BLaER1 (cell line): ENCODE data around the gene SETD2.

Experiments
- H3K27ac ChIP-seq: shearing (Covaris generic); formaldehyde crosslinking; 2 replicates; pipeline ENCODE4 v1.8.1; 2022
- H3K27me3 ChIP-seq: shearing (Covaris generic); formaldehyde crosslinking; 2 replicates; pipeline ENCODE4 v1.8.1; 2022
- H3K36me3 ChIP-seq: shearing (Covaris generic); formaldehyde crosslinking; 2 replicates; pipeline ENCODE4 v1.8.1; 2022
- H3K4me1 ChIP-seq: shearing (Covaris generic); formaldehyde crosslinking; 2 replicates; pipeline ENCODE4 v1.8.1; 2022
- H3K4me2 ChIP-seq: shearing (Covaris generic); formaldehyde crosslinking; 2 replicates; pipeline ENCODE4 v1.8.1; 2022
- H3K4me3 ChIP-seq: shearing (Covaris generic); formaldehyde crosslinking; 2 replicates; pipeline ENCODE4 v1.8.1; 2022
- H3K9ac ChIP-seq: shearing (Covaris generic); formaldehyde crosslinking; 2 replicates; pipeline ENCODE4 v1.8.1; 2022
- H3K9me3 ChIP-seq: shearing (Covaris generic); formaldehyde crosslinking; 2 replicates; pipeline ENCODE4 v1.8.1; 2022
- H4K20me1 ChIP-seq: shearing (Covaris generic); formaldehyde crosslinking; 2 replicates; pipeline ENCODE4 v1.8.1; 2022
- Cebpa-rat ChIP-seq: shearing (Covaris generic); IDR thresholded peaks from 2 replicates; pipeline ENCODE4 v1.8.1; 2022

The SETD2 gene

GRCh38 chr3:47103619-47104018 is 60.3 kb downstream of the SETD2 start:
- no peaks in the 10 kb centered on the region for H3K4me1 ChIP-seq
- H3K4me2 ChIP-seq: no peak overlapping the region
- H3K27me3 ChIP-seq: no peaks in the 10 kb centered on the region
- no peaks in the 10 kb centered on the region for H3K9me3 ChIP-seq
- TF ChIP-seq Cebpa-rat: no peak
- no peak overlapping the region for H3K27ac ChIP-seq
- H3K9ac ChIP-seq: no peak overlapping the region
- H3K4me3 ChIP-seq: no peak overlapping the region
- H4K20me1 ChIP-seq: peaks cover 26% of the 10 kb centered on the region
- H3K36me3 ChIP-seq: peaks cover 82% of the 10 kb centered on the region

GRCh38 chr3:47102081-47102600 is 61.8 kb downstream of the SETD2 start:
- no peak overlapping the region for H3K4me2 ChIP-seq

GRCh38 chr3:47098910-47099309 is 65.0 kb downstream of the SETD2 start:
- Histone ChIP-seq H3K4me1 (no peaks in the 10 kb centered on the region), H3K27me3 (no peaks in the 10 kb centered on the region), H3K36me3 (peaks cover 93% of the 10 kb centered on the region), H3K4me2 (no peak overlapping the region), H3K27ac (no peak overlapping the region), H3K9ac (no peak overlapping the region), H3K4me3 (no peak overlapping the region), H3K9me3 (no peaks in the 10 kb centered on the region), H4K20me1 (peaks cover 40% of the 10 kb centered on the region)
- TF ChIP-seq Cebpa-rat: no peak

More at GRCh38 chr3:47102081-47102600, 61.8 kb downstream of the SETD2 start:
- TF ChIP-seq Cebpa-rat: no peak
- Histone ChIP-seq H3K9ac (no peak overlapping the region), H3K27ac (no peak overlapping the region), H4K20me1 (peaks cover 19% of the 10 kb centered on the region; the same call in 1 of the 2 replicates), H3K27me3 (no peaks in the 10 kb centered on the region), H3K9me3 (no peaks in the 10 kb centered on the region), H3K4me3 (no peak overlapping the region), H3K4me1 (no peaks in the 10 kb centered on the region), H3K36me3 (peaks cover 85% of the 10 kb centered on the region)

- Histone ChIP-seq H3K27me3 (no peaks in the 10 kb centered on the region), H3K4me1 (no peaks in the 10 kb centered on the region), H4K20me1 (peaks cover 44% of the 10 kb centered on the region), H3K4me3 (no peak overlapping the region), H3K36me3 (peaks cover 92% of the 10 kb centered on the region), H3K27ac (no peak overlapping the region), H3K9ac (no peak overlapping the region), H3K9me3 (no peaks in the 10 kb centered on the region), H3K4me2 (no peak overlapping the region)
- no peak for TF ChIP-seq Cebpa-rat
Observed at GRCh38 chr3:47097864-47098263, 66.0 kb downstream of the SETD2 start.

- Histone ChIP-seq H3K27ac (no peak overlapping the region), H3K36me3 (peaks cover 89% of the 10 kb centered on the region), H3K4me3 (no peak overlapping the region), H3K27me3 (no peaks in the 10 kb centered on the region), H3K4me2 (no peak overlapping the region), H3K9me3 (no peaks in the 10 kb centered on the region), H3K9ac (no peak overlapping the region), H4K20me1 (peaks cover 40% of the 10 kb centered on the region), H3K4me1 (no peaks in the 10 kb centered on the region)
- no peak for TF ChIP-seq Cebpa-rat
Observed at GRCh38 chr3:47096959-47097358, 67.0 kb downstream of the SETD2 start.

- Histone ChIP-seq H3K9me3 (no peaks in the 10 kb centered on the region), H3K4me1 (no peaks in the 10 kb centered on the region), H3K9ac (no peak overlapping the region), H3K36me3 (peaks cover 92% of the 10 kb centered on the region), H3K27ac (no peak overlapping the region), H3K27me3 (no peaks in the 10 kb centered on the region), H4K20me1 (peaks cover 60% of the 10 kb centered on the region), H3K4me3 (no peak overlapping the region), H3K4me2 (no peak overlapping the region)
- TF ChIP-seq Cebpa-rat: no peak
Observed at GRCh38 chr3:47092090-47092489, 71.8 kb downstream of the SETD2 start.

GRCh38 chr3:47089630-47090029 is 74.3 kb downstream of the SETD2 start:
- Histone ChIP-seq H3K27me3 (no peaks in the 10 kb centered on the region), H3K36me3 (peaks cover 93% of the 10 kb centered on the region)

GRCh38 chr3:47086071-47086470 is 77.8 kb downstream of the SETD2 start:
- Histone ChIP-seq H3K9ac (no peak overlapping the region), H3K4me1 (no peaks in the 10 kb centered on the region), H3K4me3 (no peak overlapping the region), H3K9me3 (no peaks in the 10 kb centered on the region), H3K4me2 (no peak overlapping the region), H3K27ac (no peak overlapping the region), H3K36me3 (peaks cover 97% of the 10 kb centered on the region), H3K27me3 (no peaks in the 10 kb centered on the region), H4K20me1 (peaks cover 55% of the 10 kb centered on the region)
- TF ChIP-seq Cebpa-rat: no peak

More at GRCh38 chr3:47089630-47090029, 74.3 kb downstream of the SETD2 start:
- Histone ChIP-seq H3K9ac (no peak overlapping the region), H3K9me3 (no peaks in the 10 kb centered on the region), H3K4me2 (no peak overlapping the region), H3K4me1 (no peaks in the 10 kb centered on the region), H4K20me1 (peaks cover 51% of the 10 kb centered on the region), H3K4me3 (no peak overlapping the region), H3K27ac (no peak overlapping the region)
- TF ChIP-seq Cebpa-rat: no peak

- no peak overlapping the region for H3K4me3 ChIP-seq
- peaks cover 96% of the 10 kb centered on the region for H3K36me3 ChIP-seq
- H3K27me3 ChIP-seq: no peaks in the 10 kb centered on the region
- H3K4me1 ChIP-seq: no peaks in the 10 kb centered on the region
- H3K27ac ChIP-seq: no peak overlapping the region
- H4K20me1 ChIP-seq: peaks cover 62% of the 10 kb centered on the region
- no peaks in the 10 kb centered on the region for H3K9me3 ChIP-seq
- H3K4me2 ChIP-seq: no peak overlapping the region
- no peak for TF ChIP-seq Cebpa-rat
- H3K9ac ChIP-seq: no peak overlapping the region
Observed at GRCh38 chr3:47083786-47084185, 80.1 kb downstream of the SETD2 start.

GRCh38 chr3:47082519-47082918 is 81.4 kb downstream of the SETD2 start:
- Histone ChIP-seq H3K27ac (no peak overlapping the region), H3K9me3 (no peaks in the 10 kb centered on the region), H3K27me3 (no peaks in the 10 kb centered on the region), H3K4me3 (no peak overlapping the region), H3K9ac (no peak overlapping the region), H4K20me1 (peaks cover 60% of the 10 kb centered on the region), H3K36me3 (peaks cover 89% of the 10 kb centered on the region), H3K4me1 (no peaks in the 10 kb centered on the region), H3K4me2 (no peak overlapping the region)
- TF ChIP-seq Cebpa-rat: no peak

- H3K4me2 ChIP-seq: no peak overlapping the region
- H4K20me1 ChIP-seq: peaks cover 80% of the 10 kb centered on the region
- no peaks in the 10 kb centered on the region for H3K4me1 ChIP-seq
- no peak overlapping the region for H3K4me3 ChIP-seq
- no peak overlapping the region for H3K9ac ChIP-seq
- H3K27me3 ChIP-seq: no peaks in the 10 kb centered on the region
- peaks cover 89% of the 10 kb centered on the region for H3K36me3 ChIP-seq
- H3K27ac ChIP-seq: no peak overlapping the region
- H3K9me3 ChIP-seq: no peaks in the 10 kb centered on the region
- TF ChIP-seq Cebpa-rat: no peak
Observed at GRCh38 chr3:47079432-47079831, 84.5 kb downstream of the SETD2 start.
